Keratinocyte (primary cell): ENCODE data around the gene ATXN7. TPM values are rescaled to one million over a fixed set of nuclear protein-coding genes. Genes with fewer than 3 reads are reported as not detected.

Source experiments
- DNase-seq: peaks from one replicate; pipeline ENCODE4 v3.0.0-alpha.2; 2011; ENCODE audit warnings: low read depth, missing footprints, low spot score
- FAIRE-seq: peaks from 2 replicates; lab custom pipeline; 2011; peaks lifted over from hg19 to GRCh38; lab: Jason Lieb, UNC
- H2AFZ ChIP-seq: 2 replicates; pipeline ENCODE4 v1.6.0; 2012; ENCODE audit warnings: low read length, control low read depth, inconsistent platforms; ENCODE audit not compliant: control insufficient read depth
- H3K27ac ChIP-seq: 2 replicates; pipeline ENCODE4 v1.5.1; 2011; ENCODE audit warnings: low read length; ENCODE audit not compliant: control insufficient read depth, insufficient read depth
- H3K27me3 ChIP-seq: 3 replicates; pipeline ENCODE4 v1.6.0; 2011; ENCODE audit warnings: low read length; ENCODE audit not compliant: control insufficient read depth, insufficient read depth; ENCODE audit errors: extremely low read depth
- H3K36me3 ChIP-seq, 2 experiments: 2 replicates in 1 of 2; 3 replicates in 1 of 2; pipeline ENCODE4 v1.5.1; 2011; ENCODE audit warnings: low read length in 2 of 2, mild to moderate bottlenecking in 1 of 2; ENCODE audit not compliant: control insufficient read depth in 2 of 2, insufficient read depth in 2 of 2; ENCODE audit errors: extremely low read depth in 1 of 2
- H3K4me1 ChIP-seq: 3 replicates; pipeline ENCODE4 v1.5.1; 2011; ENCODE audit warnings: low read length; ENCODE audit not compliant: control insufficient read depth, insufficient read depth; ENCODE audit errors: extremely low read depth
- H3K4me2 ChIP-seq: 3 replicates; pipeline ENCODE4 v1.6.0; 2011; ENCODE audit warnings: low read depth, low read length; ENCODE audit not compliant: control insufficient read depth, insufficient read depth; ENCODE audit errors: extremely low read depth
- H3K4me3 ChIP-seq, 3 experiments: fragments of 200-600 bp in 1 of 3; sonication (generic) in 1 of 3; 2 replicates in 2 of 3; 3 replicates in 1 of 3; pipeline ENCODE4 v1.5.1; 2011 to 2016; ENCODE audit warnings: low read length in 3 of 3, mild to moderate bottlenecking in 3 of 3, control low read depth in 2 of 3, inconsistent platforms in 1 of 3, low read depth in 1 of 3, mixed read lengths in 1 of 3, mixed run types in 1 of 3, moderate library complexity in 1 of 3; ENCODE audit not compliant: control insufficient read depth in 2 of 3, insufficient read depth in 2 of 3; ENCODE audit errors: extremely low read depth in 1 of 3
- H3K79me2 ChIP-seq: 2 replicates; pipeline ENCODE4 v1.6.0; 2012; ENCODE audit warnings: low read length; ENCODE audit not compliant: control insufficient read depth, insufficient read depth
- H3K9ac ChIP-seq: 3 replicates; pipeline ENCODE4 v1.6.0; 2011; ENCODE audit warnings: low read length; ENCODE audit not compliant: control insufficient read depth, insufficient read depth; ENCODE audit errors: extremely low read depth
- H3K9me1 ChIP-seq: 3 replicates; pipeline ENCODE4 v1.6.0; 2011; ENCODE audit warnings: low read length; ENCODE audit not compliant: control insufficient read depth, insufficient read depth; ENCODE audit errors: extremely low read depth
- H3K9me3 ChIP-seq: 2 replicates; pipeline ENCODE4 v1.5.1; 2012; ENCODE audit warnings: low read depth, low read length; ENCODE audit not compliant: control insufficient read depth
- H4K20me1 ChIP-seq: 3 replicates; pipeline ENCODE4 v1.6.0; 2011; ENCODE audit warnings: low read length; ENCODE audit not compliant: control insufficient read depth, insufficient read depth; ENCODE audit errors: extremely low read depth
- CTCF ChIP-seq, 3 experiments: IDR thresholded peaks in 1 of 3; conservative IDR thresholded peaks in 1 of 3; optimal IDR thresholded peaks in 1 of 3; 2 replicates in 2 of 3; 3 replicates in 1 of 3; pipeline versions ENCODE3 to v1.5.1; 2011; ENCODE audit warnings: low read length in 3 of 3, mild to moderate bottlenecking in 3 of 3, moderate library complexity in 2 of 3, control low read depth in 1 of 3, inconsistent platforms in 1 of 3; ENCODE audit not compliant: insufficient read depth in 2 of 3; ENCODE audit errors: extremely low read depth in 1 of 3
- EZH2 ChIP-seq: IDR thresholded peaks from one replicate; pipeline ENCODE4 v1.6.1; 2012; ENCODE audit warnings: inconsistent platforms, mild to moderate bottlenecking, low read length, moderate library complexity
- dilution Hi-C: fragments of 300-500 bp; cut with MboI; formaldehyde crosslinking; loops from one replicate; pipeline ENCODE4 v1.7.0; 2020; ENCODE audit warnings: low sequenced_read_pairs; ENCODE audit not compliant: extremely low pct_ligation_motif_present
- polyA plus RNA-seq, 5 experiments: library from polyadenylated mRNA; depleted of rRNA in 3 of 5; stranded (reverse) in 3 of 5; stranded (forward) in 1 of 5; unstranded in 1 of 5; fragments of >200 nt; gene quantifications; 1 replicate in 1 of 5; 2 replicates in 3 of 5; 3 replicates in 1 of 5; pipeline versions ENCODE4 v1.2.1 to v1.2.3, GENCODE V29; 2011 to 2012; ENCODE audit warnings: missing spikeins in 2 of 5, low read depth in 1 of 5, low replicate concordance in 1 of 5

The ATXN7 gene
- polyA plus RNA-seq, 1 donor (not counting 4 experiments of a cell fraction or from before 2014, with no cell fraction given): 8.8 TPM

- Histone ChIP-seq H3K27ac (no peak overlapping the region), H3K9me1 (no peaks in the 10 kb centered on the region), H3K4me1 (peaks cover 36% of the 10 kb centered on the region), H3K9me3 (no peaks in the 10 kb centered on the region), H2AFZ (no peak overlapping the region), H3K9ac (no peak overlapping the region), H3K4me2 (no peak overlapping the region), H3K79me2 (peaks cover 35% of the 10 kb centered on the region), H3K4me3 (no peak overlapping the region), H4K20me1 (no peaks in the 10 kb centered on the region), H3K36me3 (peaks cover 0 to 7% of the 10 kb centered on the region in 2 experiments), H3K27me3 (no peaks in the 10 kb centered on the region)
- no peak for DNase-seq
- TF ChIP-seq EZH2 (no peak), CTCF (optimal IDR thresholded peaks at IDR 0.05 in 1 of 3, IDR thresholded peaks at IDR 0.05 in 1 of 3, conservative IDR thresholded peaks at IDR 0.05 in 1 of 3; ENCODE audit: extremely low read depth in 1 of 3, insufficient read depth in 2 of 3, low read length in 3 of 3) (no peak)
- no peak for FAIRE-seq
- dilution Hi-C loops: no loop called here
Observed at GRCh38 chr3:63966007-63966406, 102.3 kb downstream of the ATXN7 start.

- dilution Hi-C loops: no loop called here
- no peaks in the 10 kb centered on the region for H3K9me3 ChIP-seq
- peaks cover 34% of the 10 kb centered on the region for H3K79me2 ChIP-seq
- no peaks in the 10 kb centered on the region for H3K27me3 ChIP-seq
- no peak for FAIRE-seq
- peaks cover 0 to 7% of the 10 kb centered on the region in 2 experiments for H3K36me3 ChIP-seq
- no peak for DNase-seq
- H3K9me1 ChIP-seq: no peaks in the 10 kb centered on the region
- H3K9ac ChIP-seq: no peak overlapping the region
- no peak overlapping the region for H3K4me2 ChIP-seq
- no peaks in the 10 kb centered on the region for H4K20me1 ChIP-seq
- H3K4me1 ChIP-seq: peaks cover 33% of the 10 kb centered on the region
- H3K4me3 ChIP-seq: no peak overlapping the region
- peak overlapping the region; percentile 7 for H3K27ac ChIP-seq
- no peak overlapping the region for H2AFZ ChIP-seq
- TF ChIP-seq CTCF (optimal IDR thresholded peaks at IDR 0.05 in 1 of 3, IDR thresholded peaks at IDR 0.05 in 1 of 3, conservative IDR thresholded peaks at IDR 0.05 in 1 of 3; ENCODE audit: extremely low read depth in 1 of 3, insufficient read depth in 2 of 3, low read length in 3 of 3) (no peak), EZH2 (no peak)
Observed at GRCh38 chr3:63966871-63967270, 103.2 kb downstream of the ATXN7 start.
